GM18502 (cell line): ENCODE measurements around the gene PRPSAP1.

Experiments used
- ATAC-seq: cut with Tn5 transposase; IDR thresholded peaks from one replicate; pipeline ENCODE4 v1.9.1; 2021; ENCODE audit warnings: mild to moderate bottlenecking; ENCODE audit not compliant: unreplicated experiment, poor library complexity

Gene PRPSAP1, protein sequence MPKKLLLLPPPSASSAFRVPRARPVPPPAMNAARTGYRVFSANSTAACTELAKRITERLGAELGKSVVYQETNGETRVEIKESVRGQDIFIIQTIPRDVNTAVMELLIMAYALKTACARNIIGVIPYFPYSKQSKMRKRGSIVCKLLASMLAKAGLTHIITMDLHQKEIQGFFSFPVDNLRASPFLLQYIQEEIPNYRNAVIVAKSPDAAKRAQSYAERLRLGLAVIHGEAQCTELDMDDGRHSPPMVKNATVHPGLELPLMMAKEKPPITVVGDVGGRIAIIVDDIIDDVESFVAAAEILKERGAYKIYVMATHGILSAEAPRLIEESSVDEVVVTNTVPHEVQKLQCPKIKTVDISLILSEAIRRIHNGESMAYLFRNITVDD

DNA sequence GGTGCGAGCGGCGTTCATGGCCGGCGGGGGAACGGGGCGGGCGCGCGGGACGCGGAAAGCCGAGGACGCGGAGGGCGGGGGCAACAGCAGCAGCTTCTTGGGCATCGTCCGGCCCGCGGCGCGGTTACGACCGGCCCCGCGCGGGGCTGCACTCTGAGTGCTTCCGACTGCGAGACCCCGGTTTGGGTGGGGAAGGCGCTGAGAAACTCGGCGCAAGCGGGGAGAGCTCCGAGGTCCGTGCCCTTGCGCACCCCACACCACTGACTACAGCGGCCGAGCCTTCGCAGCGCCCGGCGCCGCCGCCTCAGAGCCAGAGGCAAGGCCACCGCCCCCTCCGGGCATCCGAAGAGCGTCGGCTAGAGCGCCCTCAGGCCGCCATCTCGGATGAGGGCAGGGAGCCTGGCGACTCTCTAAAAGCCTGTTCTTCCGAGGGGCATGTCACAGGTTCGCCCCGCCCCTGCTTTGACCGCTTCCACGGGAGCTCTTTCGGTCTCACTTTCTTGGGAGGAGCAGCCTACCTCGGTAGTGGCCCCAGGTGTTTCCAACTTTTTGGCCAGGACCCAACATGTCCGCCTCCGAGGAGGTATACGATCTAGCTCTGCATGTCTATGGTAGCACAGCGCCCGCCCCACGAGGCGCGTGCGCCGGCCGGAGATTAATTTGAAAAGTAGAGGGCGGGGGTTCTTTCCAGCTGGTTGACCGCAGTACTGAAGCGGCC is at the start of gene PRPSAP1:
Gene PRPSAP1, minus strand, starts transcription at position 318 of the 718 bp plus-strand sequence. Its CDS starts 213 bp downstream, at position 105.
- ATAC-seq: peak; percentile 85

DNA sequence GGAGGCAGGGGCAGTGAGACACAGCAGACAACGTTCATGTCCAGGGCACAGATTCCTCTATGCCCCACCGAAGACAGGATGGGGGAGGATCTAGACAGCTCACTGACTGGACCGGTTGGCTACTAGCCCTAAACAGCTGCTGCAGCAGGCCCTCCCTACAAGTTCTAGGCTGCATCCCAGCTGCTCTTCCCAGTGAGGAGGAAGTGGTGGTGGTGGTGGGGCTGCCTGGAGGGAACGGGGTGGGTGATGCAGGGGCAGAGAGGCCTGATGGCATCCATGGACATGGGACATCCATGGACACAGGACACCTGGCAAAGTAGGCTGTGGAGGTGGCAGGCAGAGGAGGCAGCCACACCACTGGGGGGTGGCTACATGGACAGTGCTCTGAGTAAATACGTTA is 49.0 kb upstream of the PRPSAP1 start:
- no peak for ATAC-seq

DNA sequence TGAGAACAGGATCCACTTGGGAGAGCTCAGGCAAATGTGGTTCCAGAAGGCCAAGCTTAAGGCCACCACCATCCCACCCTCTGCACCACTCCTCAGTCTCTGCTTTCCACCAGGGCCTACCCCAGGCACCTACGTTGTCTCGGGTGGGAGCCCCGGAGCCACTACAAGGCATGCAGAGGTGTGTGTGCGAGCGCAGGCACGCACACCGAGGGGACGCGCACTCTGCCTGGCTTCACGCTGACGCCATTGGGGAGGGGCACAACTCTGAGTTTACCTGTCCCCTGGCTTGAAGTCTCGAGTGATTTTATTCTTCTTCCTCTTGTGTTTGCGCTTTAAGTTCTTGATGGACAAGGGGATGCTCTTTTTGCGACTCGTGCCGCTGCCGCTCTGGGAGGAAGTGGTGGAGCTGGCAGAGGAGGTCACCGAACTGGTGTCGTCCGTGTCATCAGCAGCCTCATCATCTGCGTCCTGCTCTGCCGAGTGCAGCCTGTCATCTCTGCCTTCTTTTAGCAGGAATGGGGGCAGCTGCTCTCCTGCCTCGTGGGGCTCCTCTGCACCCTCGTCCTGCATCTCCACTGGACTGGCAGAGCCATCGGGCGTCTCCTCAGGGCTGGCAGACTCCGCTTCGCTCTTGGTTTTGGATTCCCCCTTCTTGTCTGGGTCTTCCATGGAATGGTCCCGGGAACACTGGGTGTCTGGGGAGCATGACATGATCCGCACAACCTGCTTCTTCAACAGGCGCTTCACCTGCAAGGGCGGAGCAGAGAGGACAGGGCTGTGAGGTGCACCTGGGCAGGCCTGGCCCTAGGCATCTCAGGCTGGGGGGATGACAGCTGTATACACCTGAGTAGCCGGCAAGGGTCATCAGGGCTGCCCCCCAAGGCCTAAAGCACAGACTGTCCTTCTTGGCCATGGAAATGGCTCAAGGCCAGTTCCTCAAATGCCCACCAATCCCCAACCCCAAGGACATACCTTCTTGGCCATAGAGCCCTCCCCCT is 45.8 kb upstream of the PRPSAP1 start:
- no peak for ATAC-seq

DNA sequence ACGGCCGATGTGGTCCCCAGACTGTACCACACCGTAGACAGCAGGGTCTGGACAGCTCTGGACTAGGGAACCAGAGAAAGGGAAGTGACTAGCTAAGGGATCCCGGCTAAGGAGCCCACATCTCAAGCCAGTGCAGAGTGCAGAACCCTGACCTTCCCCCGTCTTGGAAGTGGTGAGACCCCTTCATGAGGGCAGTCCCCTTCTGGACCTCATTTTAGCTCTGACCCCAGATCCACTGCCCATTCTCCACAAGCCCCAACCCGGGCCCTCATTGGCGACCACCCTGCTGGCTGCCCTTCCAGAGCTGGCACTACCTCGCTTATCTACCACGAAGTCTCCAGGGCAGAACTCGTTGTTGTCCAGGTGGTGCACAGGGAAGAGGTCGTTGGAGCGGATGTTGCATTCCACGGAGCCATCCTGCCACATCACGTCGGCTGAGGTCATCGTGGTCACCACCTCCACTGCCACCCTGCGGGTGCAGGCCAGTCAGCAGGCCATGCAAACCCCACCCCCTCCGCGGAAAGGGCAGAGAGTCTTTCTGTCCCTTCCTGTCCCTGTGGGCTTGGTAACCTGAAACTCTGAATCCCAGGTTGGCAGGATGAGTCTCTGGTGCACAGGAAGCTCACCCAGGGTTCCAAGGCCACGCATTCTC is 44.9 kb upstream of the PRPSAP1 start:
- no peak for ATAC-seq

DNA sequence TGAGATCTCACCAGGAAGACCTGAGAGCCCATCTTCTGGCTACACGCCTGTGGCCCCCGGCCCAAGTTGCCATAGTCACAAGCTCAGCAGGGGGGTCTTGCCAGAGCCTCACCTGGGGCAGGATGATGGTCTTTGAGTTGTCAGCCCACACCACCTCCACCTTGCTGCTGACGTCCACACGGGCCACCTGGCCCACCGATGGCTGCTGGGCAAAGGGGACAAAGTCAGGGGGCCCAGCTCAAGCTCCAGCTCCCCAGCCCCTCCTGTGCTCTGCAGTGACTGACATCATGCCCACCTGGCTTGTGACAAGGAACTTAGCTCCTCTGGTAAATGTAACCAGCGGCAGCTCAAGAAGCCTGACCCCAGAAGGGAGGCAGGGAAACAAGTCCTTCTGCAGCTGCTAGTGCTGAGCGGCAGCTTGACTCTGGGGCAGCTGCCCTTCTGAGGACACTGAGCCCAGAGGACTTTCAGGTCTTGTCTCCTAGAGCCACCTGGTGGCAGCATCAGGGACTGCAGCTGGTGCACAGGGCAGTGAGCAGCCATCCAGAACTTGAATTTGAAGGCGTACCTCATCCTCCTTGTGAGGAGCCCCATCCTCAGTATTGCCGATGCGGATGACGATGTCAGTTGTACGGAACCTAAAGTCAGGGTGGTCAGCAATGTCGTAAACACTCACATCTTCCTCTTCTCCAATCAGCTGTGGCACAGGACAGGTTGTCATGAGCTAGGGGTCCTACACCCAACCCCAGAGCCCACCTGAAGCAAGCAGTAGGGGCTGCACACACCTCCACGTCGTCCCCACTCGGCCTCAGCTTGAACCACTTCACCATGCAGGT is 44.2 kb upstream of the PRPSAP1 start:
- ATAC-seq: peak; percentile 56

DNA sequence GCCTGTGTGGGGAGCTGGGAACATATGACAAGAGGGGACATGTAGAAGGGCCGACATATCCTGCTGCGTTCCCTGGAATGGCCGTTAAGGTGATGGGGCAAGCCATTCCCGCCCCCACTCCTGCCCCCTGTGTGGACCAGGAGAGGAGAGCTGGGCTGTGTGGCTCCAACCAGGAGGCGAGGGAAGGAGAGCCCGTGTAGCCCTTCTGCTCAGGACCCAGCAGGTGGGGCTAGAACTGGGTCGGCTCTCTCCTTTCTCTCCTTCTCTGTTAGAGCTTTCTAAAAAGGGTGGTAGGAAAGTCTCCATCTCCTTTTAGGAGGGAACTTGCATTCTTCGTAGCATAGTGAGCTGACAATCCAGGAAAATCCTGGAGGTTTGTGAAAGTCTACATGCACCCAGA is 43.5 kb upstream of the PRPSAP1 start:
- no peak for ATAC-seq

DNA sequence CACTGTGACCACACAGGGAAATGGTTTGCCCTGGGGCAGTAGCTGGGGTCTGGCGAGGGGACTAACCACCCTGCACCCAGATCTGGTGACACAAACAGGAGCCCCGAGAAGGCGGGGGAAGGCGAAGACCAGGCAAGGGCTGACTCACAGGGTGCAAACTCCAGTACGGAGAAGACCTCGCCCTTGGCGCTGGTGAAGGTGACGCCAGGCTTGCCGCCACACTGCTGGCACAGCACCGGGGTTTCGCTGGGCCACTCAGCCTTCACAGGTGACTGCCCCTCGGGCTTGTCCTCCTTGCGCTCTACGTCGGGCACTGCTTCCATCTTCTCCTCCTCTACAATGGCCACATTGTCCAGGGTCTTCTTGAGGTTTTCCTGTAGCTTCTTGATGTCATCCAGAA is 42.3 kb upstream of the PRPSAP1 start:
- ATAC-seq: no peak

DNA sequence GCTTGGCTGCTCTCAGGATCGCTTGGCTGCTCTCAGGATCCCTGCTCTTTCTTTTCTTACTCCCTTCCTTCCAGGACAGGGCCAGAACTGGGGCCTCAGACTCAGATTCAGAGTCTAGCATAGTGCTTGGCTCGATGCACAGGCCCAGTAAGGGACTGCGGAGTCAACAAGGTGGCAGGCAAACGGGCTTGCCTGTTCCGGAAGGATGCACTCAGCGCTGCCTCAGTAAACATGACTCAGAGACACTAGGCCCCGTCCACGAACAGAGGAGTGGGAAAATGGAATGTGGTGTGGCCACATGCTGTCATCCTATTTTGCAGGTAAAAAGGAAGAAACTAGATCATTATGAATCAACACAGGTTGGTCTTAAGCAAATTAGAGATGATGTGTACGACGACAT is 40.5 kb upstream of the PRPSAP1 start:
- ATAC-seq: no peak

DNA sequence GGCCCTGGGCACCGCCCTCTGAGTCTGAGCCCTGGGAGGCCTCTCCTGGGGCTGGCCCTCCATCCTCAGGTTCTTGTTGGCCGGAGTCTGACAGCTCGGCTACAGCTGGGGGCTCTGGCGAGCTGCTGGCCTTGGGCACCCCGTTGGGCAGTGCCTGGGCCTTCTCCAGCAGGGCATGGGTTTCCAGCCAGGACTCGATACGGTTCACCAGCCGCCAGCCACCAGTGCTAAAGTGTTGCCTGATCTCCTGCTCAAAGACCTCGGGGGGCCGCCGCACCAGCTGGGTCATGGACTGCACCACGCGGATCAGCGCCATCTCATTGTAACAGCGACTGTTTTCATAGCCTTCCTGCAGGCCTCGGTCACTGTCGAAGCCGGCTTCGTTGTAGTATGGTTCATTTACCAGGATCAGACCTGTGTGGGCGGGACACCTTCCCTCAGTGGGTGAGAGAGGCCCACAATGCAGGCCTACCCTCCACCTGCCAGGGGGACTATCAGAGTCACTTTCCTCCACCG is 37.5 kb upstream of the PRPSAP1 start:
- no peak for ATAC-seq

DNA sequence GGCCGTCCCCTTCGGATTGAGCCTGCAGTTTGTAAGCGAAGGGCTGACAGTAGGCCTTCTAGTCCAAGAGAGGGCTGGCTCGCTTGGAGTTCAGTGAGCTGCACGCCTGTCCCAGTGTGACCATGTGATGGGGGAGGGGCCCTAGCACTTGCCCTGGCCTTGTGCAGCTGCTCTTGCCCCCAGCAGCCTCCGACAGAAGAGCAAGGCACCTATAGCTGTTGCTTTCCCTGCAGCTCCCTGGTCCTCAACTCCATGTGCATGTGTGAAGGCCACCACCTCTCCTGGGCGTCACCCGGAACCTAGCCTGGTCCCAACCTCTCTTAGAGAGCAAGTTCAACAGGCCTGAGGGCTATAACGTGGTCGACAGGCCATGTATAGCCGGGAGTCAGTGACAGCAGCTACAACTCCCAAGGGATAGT is 36.3 kb upstream of the PRPSAP1 start:
- no peak for ATAC-seq

DNA sequence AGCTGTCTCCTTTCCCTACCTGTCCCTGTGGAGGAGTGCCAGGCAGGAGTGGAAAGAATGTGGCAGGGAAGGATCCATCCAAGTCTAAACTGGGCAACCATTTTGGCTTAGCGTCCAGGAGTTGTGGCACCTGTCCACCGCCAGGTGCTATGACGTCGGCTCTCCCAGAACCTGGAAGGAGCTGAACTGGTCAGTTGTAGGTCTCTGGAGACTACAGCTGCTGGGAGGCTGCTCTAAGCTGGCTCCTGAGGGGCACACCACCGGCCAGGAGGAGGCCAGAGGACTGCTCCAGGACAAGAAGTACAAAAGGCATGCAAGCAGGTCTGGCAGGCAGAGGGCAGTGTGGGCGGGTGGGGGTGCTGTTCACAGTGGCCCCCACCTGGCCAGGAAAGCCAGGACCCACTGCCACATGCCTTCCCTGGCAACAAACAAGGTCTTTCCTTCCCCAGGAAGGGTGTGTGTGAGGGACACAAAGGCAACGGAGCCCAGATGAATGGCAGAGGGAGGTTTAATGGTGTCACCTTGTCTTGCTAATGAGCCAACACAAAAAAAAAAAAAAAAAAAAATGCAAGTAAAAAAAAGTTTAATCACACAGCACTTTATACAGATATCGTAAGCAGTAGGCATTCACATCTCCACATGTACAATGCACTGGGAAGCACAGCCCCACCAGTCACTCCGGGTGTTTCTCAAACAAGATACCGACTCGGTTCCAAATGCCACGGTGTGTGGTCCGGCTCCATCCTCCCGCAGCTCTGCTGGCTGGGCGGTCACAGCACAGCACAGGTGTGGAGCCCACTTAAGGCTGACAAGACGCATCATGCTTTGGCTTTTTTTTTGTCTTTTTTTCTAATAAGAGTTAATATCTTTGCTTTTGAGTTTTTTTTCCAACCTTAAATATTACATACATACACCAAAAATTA is 35.5 kb upstream of the PRPSAP1 start:
- no peak for ATAC-seq

DNA sequence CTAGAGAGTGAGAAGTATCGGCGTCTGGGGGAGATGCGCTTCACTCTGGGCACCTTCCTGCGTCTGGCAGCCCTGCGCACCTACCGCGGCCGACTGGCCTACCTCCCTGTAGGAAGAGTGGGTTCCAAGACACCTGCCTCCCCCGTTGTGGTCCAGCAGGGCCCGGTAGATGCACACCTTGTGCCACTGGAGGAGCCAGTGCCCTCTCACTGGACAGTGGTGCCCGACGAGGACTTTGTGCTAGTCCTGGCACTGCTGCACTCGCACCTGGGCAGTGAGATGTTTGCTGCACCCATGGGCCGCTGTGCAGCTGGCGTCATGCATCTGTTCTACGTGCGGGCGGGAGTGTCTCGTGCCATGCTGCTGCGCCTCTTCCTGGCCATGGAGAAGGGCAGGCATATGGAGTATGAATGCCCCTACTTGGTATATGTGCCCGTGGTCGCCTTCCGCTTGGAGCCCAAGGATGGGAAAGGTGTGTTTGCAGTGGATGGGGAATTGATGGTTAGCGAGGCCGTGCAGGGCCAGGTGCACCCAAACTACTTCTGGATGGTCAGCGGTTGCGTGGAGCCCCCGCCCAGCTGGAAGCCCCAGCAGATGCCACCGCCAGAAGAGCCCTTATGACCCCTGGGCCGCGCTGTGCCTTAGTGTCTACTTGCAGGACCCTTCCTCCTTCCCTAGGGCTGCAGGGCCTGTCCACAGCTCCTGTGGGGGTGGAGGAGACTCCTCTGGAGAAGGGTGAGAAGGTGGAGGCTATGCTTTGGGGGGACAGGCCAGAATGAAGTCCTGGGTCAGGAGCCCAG is 33.5 kb upstream of the PRPSAP1 start:
- ATAC-seq: no peak

DNA sequence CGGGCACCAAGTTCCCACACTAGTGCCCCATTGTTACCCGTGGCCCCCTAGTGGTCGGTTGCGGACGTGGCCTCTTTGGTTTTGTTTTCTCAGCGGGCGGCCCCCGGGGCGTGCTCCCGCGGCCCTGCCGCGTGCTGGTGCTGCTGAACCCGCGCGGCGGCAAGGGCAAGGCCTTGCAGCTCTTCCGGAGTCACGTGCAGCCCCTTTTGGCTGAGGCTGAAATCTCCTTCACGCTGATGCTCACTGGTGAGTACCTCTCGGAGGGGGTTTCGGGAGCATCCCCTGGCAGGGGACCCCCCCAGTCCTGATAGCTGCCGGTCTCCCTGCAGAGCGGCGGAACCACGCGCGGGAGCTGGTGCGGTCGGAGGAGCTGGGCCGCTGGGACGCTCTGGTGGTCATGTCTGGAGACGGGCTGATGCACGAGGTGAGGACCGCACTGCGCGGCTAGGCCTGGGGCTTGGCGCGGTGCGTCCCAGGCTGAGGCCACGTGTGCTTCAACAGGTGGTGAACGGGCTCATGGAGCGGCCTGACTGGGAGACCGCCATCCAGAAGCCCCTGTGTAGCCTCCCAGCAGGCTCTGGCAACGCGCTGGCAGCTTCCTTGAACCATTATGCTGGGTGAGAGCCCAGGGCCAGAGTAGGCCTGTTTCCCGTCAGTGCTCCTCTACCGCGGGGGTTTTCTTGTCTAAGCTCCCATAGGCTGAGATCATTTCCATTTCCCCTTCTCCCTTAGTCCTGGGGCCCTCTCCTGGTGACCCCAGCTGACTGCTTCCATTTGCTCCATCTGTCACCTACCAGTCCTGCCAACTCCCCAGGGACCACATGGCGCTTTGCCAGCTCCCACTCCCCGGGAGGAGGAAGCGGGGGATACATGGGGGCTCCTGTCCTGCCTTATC is 32.4 kb upstream of the PRPSAP1 start:
- no peak for ATAC-seq

DNA sequence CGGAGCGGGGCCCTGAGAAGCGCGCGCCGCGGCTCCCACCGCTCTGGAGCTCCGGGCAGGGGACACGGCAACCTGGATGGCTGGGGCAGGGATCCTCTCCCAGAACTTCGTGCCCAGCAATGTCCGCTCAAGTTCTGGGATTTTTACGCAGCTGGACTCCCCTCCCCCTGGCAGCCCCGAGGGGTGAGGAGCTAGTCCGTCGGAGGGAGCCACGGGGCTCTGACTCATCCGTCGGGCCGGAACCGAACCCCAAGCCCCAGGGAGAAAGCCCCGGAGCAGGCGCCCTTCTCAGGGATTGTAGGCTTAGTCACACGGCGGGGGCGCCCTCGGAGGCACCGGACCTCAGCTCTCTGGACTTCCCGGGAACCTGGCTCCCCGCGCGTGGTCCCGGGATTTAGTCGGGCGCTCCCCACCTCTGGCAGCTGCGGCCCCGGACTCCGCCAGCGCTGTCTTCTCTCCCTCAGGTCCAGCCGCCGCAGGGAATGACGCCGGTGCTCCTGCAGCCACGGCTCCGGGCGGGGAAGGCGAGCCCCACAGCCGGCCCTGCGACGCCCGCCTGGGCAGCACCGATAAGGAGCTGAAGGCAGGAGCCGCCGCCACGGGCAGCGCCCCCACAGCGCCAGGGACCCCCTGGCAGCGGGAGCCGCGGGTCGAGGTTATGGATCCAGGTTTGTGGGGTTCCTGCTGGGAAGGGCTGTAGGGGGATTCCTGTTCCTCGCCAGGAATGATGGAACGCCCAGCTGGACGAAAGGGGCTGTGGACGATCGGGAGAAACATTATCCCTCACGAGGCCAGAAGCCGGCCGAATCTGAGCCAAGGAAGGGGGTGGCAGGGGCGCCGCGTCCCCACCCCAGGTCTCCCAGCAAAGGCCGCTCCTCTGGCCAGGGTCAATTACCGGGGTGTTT is 31.5 kb upstream of the PRPSAP1 start:
- no peak for ATAC-seq
